ENCODE data around the gene FGR. TPM values are rescaled to one million over a fixed set of nuclear protein-coding genes. Genes with fewer than 3 reads are reported as not detected.
A peak's percentile ranks its signal among the peaks of the same experiment; 100 is the strongest.

Gene FGR
- total RNA-seq, 1 donor, result 10.8 TPM

GRCh38 chr1:27618341-27619082 lies 16.5 kb downstream of the FGR start:
- peak in 2 of 3 donors; percentile 63 to 83 for DNase-seq (ENCODE audit: low read depth in 2 of 3, low spot score in 2 of 3)

- no peak for DNase-seq (ENCODE audit: low read depth in 2 of 3, low spot score in 2 of 3)
These were observed 17.6 kb downstream of the FGR start for GRCh38 chr1:27617420-27617819.

DNA sequence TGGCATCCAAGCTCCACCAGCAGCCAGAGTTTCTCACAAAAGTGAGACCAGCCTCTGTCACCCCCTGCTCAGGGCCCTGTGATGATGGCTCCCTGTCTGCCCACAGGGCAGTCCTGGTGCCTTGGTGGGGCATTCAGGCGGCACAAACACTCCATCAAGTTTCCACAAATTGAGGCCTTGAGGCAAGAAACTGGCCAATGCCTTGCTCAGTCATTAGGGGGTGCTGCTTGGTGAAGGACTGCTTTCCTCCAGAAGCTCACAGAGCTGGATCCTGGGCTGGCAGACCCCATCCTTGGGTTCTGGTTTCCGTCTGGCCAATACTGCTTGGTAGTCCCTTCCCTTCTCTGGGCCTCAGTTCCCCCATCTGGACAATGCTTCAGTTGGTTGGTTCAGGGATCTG lies 18.5 kb downstream of the FGR start:
- DNase-seq (ENCODE audit: low read depth in 2 of 3, low spot score in 2 of 3), result peak in 1 of 3 donors; percentile 36

DNA sequence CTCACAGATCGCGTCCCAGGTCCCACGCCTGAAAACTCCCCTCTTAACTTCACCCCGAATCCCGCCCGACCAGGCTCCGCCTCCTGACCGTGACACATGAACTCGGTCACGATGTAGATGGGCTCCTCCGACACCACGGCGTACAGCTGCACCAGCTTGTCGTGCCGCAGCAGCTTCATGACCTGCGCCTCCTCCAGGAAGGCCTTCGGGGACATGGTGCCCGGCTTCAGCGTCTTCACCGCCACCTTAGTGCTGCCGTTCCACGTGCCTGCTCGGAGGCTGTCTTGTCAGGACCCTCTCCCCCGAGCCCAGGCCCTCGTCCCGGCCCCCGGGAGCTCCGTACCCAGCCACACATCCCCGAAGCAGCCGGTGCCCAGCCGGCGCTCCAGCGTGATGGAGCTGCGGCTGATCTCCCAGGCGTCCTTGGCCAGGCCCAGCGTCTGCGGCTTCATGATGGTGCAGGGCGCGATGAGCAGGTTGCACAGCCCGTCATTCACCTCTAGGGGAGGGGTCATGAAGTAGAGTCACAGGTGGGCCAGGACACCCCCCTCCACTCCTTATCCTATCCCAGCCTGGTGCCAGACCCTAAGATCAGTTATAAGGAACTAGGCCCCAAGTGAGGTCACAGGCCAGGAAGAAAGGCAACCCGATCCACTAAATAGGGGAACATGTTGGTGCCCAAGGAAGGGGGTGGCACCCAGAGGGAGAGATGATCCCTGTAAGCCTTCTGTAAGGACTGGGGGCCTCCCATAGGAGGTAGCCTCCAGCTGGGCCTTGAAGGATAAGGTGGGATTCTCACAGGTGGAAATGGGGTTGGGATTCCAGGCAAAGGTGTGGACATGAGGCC lies 19.4 kb downstream of the FGR start:
- DNase-seq (ENCODE audit: low read depth in 2 of 3, low spot score in 2 of 3), result no peak

- DNase-seq (ENCODE audit: low read depth in 2 of 3, low spot score in 2 of 3), result no peak
These were observed 20.2 kb downstream of the FGR start for GRCh38 chr1:27614625-27615344.

- no peak for DNase-seq (ENCODE audit: low read depth in 2 of 3, low spot score in 2 of 3)
These were observed 20.9 kb downstream of the FGR start for GRCh38 chr1:27614043-27614624.

DNA sequence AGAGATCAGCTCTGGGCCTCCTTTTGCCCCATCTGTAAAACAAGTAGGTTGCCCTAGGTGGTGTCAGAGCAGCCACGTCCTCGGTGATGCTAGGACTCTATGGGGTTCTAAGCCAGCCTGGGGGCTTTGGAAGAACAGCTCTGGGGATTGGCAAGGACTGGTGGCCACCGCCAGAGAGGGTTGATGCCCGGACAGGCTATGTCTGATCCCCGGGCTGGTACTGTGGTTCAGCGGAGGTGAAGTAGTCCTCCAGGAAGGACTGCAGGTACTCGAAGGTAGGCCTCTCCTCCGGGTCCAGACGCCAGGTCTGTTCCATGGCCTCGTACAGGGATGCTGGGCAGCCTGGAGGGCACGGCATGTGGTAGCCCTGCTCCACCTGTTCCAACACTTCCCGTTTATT lies 22.3 kb downstream of the FGR start:
- DNase-seq (ENCODE audit: low read depth in 2 of 3, low spot score in 2 of 3), result no peak

GRCh38 chr1:27611450-27611849 lies 23.5 kb downstream of the FGR start:
- no peak for DNase-seq (ENCODE audit: low read depth in 2 of 3, low spot score in 2 of 3)

DNA sequence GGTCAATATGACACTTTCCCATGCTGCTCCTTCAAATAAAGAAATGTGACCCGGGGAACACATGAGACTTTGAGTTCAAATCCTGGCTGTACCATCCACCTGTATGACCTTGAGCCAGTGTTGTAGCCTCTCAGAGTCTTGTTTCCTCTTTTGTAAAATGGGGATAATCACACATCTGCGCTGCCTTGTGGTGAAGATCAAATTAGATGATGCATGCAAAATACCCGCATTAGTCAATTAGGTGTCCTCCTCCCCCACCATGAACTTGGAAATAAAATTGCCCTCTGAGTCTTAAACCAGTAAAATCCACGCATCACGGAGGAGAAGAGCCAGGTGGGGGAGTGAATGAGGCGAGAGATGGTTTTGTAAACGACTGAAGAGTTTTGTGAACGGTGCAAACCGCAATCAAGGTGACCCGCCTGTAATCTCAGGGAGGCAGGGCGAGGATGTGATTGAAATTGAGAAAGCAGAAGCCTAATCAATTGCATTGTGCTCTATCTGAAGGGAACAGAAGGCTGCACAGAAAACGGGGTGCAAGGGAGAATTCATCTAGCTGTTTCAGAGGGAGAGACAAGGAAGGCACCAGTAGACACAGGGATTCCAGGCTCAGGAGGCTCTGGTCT lies 25.3 kb downstream of the FGR start:
- DNase-seq (ENCODE audit: low read depth in 2 of 3, low spot score in 2 of 3), result no peak

DNA sequence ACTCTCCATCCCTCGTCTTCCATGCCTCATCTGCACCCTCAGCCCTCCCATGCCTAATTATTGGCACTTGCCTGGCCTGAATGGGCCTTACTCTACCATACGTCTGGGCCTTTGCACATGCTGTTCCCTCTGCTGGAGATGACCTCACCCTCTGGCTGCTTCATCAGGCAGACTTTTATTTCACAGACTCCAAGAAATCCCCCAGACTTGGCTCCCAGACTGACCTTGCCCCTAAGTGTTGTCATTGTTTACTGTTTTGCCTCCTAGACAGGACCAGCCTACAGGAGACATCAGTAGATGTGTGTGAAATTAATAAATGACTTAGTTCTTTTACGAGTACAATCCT lies 25.8 kb downstream of the FGR start:
- no peak for DNase-seq (ENCODE audit: low read depth in 2 of 3, low spot score in 2 of 3)

- no peak for DNase-seq (ENCODE audit: low read depth in 2 of 3, low spot score in 2 of 3)
These were observed 27.7 kb downstream of the FGR start for GRCh38 chr1:27607239-27607804.

- no peak for DNase-seq (ENCODE audit: low read depth in 2 of 3, low spot score in 2 of 3)
These were observed 28.2 kb downstream of the FGR start for GRCh38 chr1:27606708-27607238.

DNA sequence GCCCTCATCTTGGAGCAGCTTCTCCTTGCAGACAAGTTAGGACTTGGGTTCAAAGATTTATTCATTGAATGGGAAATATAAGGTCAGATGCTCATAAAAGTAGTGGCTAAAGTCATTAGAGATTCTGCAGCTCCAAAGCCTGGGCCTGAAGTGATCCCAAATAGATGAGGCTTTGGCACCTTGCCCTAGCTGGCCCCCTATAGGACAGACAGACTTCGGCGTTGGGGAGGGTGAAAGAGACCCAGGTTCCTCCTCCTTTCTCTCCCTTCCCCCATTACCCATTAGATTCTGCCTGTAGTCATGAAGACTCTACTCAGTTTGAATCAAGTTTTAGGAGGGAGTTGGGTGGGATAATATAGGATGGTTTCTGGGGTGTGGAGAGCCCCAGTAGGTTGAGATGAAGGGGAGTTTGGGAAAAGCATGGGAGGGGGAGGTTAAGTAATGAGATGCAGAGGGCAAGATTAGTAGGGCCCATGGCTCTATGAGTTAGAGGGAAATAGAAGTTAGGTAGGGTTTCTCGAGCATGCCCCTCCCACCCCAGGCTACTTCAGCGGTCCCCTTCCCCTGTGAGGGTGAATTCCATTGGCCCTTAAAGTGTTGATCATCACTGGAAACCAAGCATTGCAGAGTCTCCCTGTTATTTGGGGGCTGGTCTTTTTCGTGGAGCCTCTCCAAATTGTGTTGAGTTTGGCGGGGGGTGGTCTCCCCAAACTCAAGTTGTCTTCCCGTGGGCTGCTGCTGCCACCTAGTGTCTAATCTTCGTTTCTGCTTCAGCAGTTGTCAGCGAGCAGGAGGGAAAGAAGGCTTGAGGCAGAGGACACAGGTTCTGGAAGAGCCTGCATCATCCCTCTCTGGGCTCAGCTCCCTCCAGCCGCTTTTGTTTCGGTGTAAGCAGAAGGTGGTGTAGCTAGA lies 28.9 kb downstream of the FGR start:
- peak in 2 of 3 donors; percentile 70 to 82 for DNase-seq (ENCODE audit: low read depth in 2 of 3, low spot score in 2 of 3)

- no peak for DNase-seq (ENCODE audit: low read depth in 2 of 3, low spot score in 2 of 3)
These were observed 29.7 kb downstream of the FGR start for GRCh38 chr1:27605300-27605766.

DNA sequence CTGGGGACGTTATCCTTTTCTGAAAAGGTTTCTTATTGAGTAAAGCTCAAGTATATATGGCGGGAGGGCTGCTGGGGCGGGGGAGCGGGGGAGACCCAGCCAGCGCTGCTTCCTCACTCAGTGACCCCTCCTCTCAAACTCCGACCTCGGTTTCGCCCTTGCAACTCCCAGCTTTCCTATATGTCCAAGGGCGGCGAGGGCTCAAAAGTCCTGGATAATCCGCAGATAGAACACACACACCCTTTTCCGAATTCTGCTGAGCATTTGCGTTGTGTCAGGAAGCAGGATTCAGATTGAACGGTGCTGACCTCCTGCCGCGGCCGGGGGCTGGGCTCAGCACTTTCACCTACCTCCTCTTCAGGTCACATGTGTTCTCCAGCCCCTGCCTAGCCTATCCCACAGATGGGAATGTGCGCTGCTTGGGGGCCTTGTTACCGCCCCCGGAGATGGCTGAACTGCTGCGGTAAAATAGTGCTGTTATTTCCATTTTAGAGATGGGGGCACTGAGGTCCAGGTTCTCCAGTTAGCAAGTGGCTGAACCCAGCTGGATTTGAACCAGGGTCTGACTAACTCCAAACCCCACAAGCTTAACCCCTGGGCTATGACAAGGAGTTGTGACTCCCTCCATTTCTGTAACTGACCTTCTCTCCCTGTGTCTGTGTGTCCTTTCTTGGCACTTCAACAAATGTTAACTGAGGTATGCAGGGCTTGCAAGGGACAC lies 30.2 kb downstream of the FGR start:
- no peak for DNase-seq (ENCODE audit: low read depth in 2 of 3, low spot score in 2 of 3)

DNA sequence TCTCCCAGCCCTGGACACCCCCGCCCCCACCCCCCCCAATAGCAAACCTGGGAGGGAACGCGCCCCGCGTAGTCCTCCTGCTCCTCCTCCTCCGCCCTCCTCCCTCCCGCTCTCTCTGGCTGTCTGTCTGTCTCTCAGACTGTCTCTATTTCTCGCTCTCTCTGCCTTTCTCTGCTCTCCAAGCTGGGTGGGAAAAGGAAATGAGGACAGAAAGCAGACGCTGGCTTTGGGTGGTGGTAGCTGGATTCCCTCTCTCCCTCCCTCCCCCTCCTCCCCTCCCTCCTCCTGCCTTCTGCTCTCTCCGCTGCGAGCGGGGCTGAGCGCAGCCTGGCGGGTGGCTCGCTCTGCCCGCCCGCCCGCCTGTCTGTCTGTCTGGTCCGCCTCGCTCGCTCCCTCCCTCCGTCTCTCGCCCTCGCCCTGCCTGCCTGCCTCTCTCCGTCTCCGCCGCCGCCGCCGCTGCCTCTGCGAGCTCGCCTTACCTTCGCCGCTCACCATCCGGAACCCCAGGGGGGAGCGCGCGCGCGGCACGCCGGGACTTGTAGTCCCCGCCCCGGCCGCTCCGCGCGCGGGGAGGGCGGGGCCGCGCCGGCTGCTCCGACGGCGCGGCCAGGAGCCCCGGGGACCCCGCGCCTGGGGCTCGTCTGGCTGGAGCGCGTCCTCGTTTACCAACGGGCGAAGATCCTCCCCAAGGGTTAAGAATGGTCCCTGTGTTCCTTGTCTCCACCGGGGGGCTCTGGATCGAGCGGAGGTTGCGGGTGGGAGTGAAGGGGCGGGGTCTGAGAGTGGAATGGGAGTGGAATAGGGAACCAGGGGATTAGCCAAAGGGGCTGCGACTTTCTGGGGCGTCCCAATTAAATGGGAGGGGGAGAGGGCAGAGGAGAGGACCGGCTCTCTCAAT lies 31.1 kb downstream of the FGR start, which contains the start of gene AHDC1:
Gene AHDC1, minus strand, starts transcription at position 464 of the 898 bp plus-strand sequence. CDS start 52,029 bp downstream, outside the sequence.
- DNase-seq (ENCODE audit: low read depth in 2 of 3, low spot score in 2 of 3), result peak; percentile 78 to 94 (median 90)

GRCh38 chr1:27603309-27603680 lies 31.7 kb downstream of the FGR start:
- DNase-seq (ENCODE audit: low read depth in 2 of 3, low spot score in 2 of 3), result peak in 1 of 3 donors; percentile 35
